BLaER1 (cell line): ENCODE measurements around the gene CTCFL.

Experiments used
- H3K27ac ChIP-seq: shearing (Covaris generic); formaldehyde crosslinking; 2 replicates; pipeline ENCODE4 v1.8.1; 2022
- H3K27me3 ChIP-seq: shearing (Covaris generic); formaldehyde crosslinking; 2 replicates; pipeline ENCODE4 v1.8.1; 2022
- H3K36me3 ChIP-seq: shearing (Covaris generic); formaldehyde crosslinking; 2 replicates; pipeline ENCODE4 v1.8.1; 2022
- H3K4me1 ChIP-seq: shearing (Covaris generic); formaldehyde crosslinking; 2 replicates; pipeline ENCODE4 v1.8.1; 2022
- H3K4me2 ChIP-seq: shearing (Covaris generic); formaldehyde crosslinking; 2 replicates; pipeline ENCODE4 v1.8.1; 2022
- H3K4me3 ChIP-seq: shearing (Covaris generic); formaldehyde crosslinking; 2 replicates; pipeline ENCODE4 v1.8.1; 2022
- H3K9ac ChIP-seq: shearing (Covaris generic); formaldehyde crosslinking; 2 replicates; pipeline ENCODE4 v1.8.1; 2022
- H3K9me3 ChIP-seq: shearing (Covaris generic); formaldehyde crosslinking; 2 replicates; pipeline ENCODE4 v1.8.1; 2022
- H4K20me1 ChIP-seq: shearing (Covaris generic); formaldehyde crosslinking; 2 replicates; pipeline ENCODE4 v1.8.1; 2022
- Cebpa-rat ChIP-seq: shearing (Covaris generic); IDR thresholded peaks from 2 replicates; pipeline ENCODE4 v1.8.1; 2022

Gene CTCFL

DNA sequence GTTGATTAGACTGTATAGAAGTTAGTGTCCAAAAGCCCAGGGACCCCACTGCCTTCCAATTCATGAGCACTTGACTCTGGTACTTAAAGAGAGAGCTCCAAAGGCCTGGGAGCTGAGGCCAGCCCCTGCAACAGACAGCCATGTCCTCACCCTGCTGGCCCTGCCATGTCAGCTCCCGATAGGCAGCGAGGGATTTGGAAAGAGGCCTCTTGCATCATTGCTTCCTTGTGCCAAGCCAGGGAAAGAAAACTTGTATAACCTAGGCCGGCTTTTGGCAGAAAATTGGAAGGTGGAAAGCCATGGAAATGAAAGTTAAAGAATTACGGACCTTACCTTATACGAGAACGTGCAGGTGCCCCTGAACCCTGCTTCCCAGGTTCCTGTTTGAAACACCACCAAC is 27.5 kb upstream of the CTCFL start:
- Histone ChIP-seq H3K27me3 (no peaks in the 10 kb centered on the region), H3K9me3 (no peaks in the 10 kb centered on the region), H3K4me3 (no peak overlapping the region), H3K4me1 (no peaks in the 10 kb centered on the region), H4K20me1 (no peaks in the 10 kb centered on the region), H3K9ac (no peak overlapping the region), H3K36me3 (no peaks in the 10 kb centered on the region), H3K27ac (no peak overlapping the region), H3K4me2 (no peak overlapping the region)
- no peak for TF ChIP-seq Cebpa-rat

DNA sequence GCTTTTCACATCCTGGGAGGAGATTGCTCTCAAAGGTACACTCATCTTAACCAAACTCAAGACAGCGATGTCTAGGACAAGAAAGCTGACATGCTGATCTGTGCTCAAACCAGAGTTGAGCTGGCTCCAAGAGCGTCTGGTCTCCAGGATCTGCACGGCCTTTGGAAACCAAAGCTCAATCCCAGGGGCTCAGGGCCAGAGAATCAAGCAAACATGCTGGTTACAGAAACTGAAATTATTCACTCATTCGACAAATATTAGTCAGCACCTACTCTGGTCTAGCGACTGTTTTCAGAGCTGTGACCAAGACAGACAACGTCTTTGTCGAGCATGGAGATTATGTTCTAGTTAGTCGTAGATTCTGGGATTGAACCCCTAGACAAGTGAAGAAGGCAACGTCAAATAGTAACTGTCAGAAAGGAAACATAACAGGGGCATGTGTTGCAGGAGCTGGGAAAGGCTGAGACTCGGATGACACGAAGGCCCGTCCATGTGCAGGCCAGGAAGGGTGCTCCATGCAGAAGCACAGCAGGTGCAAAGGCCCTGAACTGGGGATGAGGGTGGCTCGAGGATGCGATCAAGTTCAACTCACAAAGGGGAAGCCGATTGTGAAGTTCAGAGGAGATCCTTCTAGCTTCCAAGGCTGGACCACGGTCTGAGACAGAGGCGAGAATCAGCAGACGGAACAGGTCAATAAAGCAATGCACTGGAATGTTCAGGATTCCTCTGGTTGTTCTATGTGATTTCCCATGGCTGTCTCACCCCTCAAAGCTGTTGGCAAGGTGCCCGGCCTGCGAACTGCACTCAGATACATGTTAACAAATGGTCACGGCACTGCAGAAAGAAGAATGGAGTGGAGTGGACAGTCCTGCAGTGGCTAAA is 23.5 kb upstream of the CTCFL start:
- Histone ChIP-seq H3K27me3 (no peaks in the 10 kb centered on the region), H3K4me3 (no peak overlapping the region), H3K9ac (no peak overlapping the region), H3K36me3 (no peaks in the 10 kb centered on the region), H3K4me1 (no peaks in the 10 kb centered on the region), H3K27ac (no peak overlapping the region), H3K9me3 (no peaks in the 10 kb centered on the region), H4K20me1 (no peaks in the 10 kb centered on the region), H3K4me2 (no peak overlapping the region)
- no peak for TF ChIP-seq Cebpa-rat

DNA sequence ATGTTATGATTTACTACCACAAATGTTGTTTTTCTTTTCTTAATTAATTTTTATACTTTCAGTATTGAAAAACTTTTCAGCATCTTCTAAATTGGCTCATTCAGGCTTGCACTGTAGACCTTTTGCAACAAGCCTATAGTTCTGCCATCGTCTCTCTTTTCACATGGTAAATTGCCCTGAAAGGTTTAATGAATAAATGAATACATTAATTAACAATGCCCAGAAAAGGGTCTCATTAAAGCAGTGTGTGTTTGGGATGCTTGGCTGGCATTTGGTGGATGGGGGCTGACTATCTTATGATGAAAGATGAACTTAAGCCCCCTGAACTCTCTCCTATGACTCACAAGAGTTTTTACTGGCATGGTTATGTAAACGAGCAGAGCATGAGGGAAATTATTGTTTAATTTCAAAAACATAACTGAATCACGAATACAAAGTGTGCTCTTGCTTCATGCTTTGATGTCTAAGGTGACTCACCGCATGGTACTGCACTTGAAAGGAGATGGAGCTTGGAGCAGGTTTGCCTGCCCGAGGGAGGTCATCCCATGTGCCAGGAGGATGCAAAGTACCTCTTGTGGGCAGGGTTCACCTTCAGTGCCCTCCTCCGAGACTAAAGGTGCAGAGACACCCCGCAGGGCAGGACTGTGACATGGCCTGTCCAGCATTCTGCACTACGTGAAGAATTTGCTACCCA is 22.2 kb upstream of the CTCFL start:
- TF ChIP-seq Cebpa-rat = no peak
- Histone ChIP-seq H3K4me3 (no peak overlapping the region), H3K27ac (no peak overlapping the region), H3K27me3 (no peaks in the 10 kb centered on the region), H3K9me3 (no peaks in the 10 kb centered on the region), H3K4me2 (no peak overlapping the region), H3K9ac (no peak overlapping the region), H4K20me1 (no peaks in the 10 kb centered on the region), H3K36me3 (no peaks in the 10 kb centered on the region), H3K4me1 (no peaks in the 10 kb centered on the region)

DNA sequence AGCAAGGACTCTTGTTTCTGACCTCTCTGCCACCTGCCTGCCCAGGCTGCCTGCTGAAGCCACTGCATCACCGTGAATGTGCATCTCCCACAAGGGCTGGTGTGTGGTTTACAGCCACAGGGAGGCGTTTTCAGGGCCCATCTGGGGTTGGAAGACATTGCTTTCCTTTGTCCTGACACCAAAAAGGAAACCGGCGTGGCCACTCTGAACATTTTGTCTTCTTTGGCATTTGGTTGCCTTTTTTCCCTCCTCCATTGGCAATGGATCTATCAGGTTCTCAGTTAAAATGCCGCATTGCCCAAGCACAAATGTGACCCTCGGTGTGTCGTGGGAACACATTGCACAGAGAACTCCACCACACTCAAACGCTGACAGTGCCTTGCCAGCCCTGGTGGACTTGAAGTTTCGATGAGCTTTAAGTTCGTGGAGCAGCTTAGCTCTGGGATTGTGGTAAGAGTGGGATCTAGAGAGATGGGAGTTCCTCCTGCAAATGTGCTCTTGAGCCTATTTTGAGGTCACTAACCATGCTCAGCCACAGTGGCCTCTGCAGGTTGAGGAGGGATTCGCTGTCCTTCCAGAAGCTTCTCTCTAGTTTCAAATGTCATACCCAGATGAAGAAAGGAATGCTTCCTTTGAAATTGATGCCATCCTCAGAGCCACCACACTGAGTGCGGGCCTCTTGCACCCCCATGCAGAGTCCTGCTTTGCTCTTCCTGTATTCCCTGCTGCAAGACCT is 21.2 kb upstream of the CTCFL start:
- Histone ChIP-seq H3K4me2 (no peak overlapping the region), H3K9ac (no peak overlapping the region), H3K27ac (no peak overlapping the region), H3K4me3 (no peak overlapping the region), H3K9me3 (no peaks in the 10 kb centered on the region), H4K20me1 (no peaks in the 10 kb centered on the region), H3K4me1 (no peaks in the 10 kb centered on the region), H3K36me3 (no peaks in the 10 kb centered on the region), H3K27me3 (no peaks in the 10 kb centered on the region)
- no peak for TF ChIP-seq Cebpa-rat

DNA sequence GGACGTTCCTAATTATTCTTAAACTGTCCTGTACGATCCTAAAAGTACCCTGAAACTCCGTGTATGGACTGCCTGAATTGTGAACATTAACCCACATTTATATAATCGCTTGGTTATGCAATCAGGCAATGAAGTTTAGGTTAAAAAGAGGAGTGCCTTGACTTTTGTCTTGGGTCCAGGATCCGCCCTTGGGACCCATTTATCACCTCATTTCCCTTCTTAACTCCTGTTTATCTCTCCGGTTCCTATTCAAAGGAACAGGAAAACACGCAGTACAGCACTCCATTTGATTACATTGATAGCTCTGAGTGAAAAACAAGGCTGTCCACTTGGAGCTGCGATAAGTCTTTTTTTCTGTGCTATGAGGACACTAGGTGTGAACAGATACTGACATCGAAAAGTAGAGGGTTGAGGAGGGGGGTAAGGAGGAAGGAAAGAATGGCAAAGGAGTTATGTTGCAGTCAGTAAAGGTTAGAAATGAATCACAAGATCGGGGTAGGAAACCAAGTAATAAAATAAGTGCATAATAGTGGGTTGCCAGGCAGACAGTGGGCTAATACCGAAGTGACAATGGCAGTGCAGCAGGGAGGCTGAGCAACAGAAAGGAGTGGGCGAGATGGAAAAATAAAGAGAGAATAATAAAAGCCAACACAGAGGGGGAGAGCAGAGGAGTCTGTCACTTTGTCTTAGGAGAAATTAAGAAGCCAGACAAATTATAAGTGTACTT is 20.1 kb upstream of the CTCFL start:
- H3K27ac ChIP-seq = no peak overlapping the region
- no peaks in the 10 kb centered on the region for H3K4me1 ChIP-seq
- H3K4me2 ChIP-seq = no peak overlapping the region
- no peaks in the 10 kb centered on the region for H3K9me3 ChIP-seq
- H3K36me3 ChIP-seq = no peaks in the 10 kb centered on the region
- no peak overlapping the region for H3K9ac ChIP-seq
- no peak for TF ChIP-seq Cebpa-rat
- no peaks in the 10 kb centered on the region for H4K20me1 ChIP-seq
- no peaks in the 10 kb centered on the region for H3K27me3 ChIP-seq
- H3K4me3 ChIP-seq = no peak overlapping the region

DNA sequence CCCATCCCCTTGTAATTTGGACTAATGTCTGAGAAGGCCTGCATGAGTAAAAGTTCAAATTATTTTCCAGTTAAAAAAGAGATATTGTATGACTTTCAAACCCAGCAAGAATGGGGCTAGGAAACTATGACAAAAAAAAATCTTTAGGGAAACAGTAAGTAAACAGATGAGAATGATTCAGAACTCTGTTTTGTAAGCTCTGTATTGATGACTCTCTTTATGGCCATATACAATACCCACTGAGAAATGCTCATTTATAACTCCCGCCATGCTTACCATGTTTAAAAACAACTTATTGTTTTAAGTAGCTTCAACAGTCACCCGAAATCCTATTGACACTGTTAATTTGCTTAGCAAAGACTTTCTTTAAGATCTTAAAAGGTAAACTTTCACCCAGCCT is 18.8 kb upstream of the CTCFL start:
- TF ChIP-seq Cebpa-rat = no peak
- no peak overlapping the region for H3K27ac ChIP-seq

DNA sequence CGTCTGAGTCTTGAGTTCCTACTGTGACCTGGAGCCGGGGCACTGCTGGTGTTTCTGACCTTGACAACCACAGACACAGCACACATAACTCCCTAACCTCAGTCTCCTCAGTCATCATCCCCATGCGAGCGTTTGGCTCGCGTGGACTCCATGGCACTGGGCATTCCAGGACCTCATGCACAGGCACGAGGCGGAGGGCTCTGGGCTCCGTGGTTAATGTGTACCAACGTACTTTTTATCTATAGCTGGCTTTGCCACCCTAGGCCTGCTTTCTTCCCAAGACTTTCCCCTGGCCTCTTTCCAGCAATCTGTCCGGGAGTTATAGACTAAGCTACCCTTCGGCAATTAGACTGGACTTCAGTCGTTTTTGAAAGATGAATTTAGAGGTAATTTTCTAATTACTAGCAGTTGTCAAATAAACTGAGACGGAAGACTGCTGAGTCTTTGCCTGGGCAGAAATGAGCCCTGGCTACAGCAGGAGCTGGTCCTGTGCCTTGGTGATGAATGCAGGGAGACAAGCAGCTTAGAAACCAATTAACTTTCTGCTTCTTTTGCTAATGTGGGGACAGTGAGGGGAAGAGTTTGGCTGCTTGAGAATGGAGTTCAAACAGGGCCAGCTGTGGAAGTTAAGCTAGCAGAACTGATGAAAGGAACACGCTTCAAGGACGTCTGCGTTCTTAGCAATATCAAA is 16.1 kb upstream of the CTCFL start:
- no peak overlapping the region for H3K9ac ChIP-seq
- H3K27me3 ChIP-seq = no peaks in the 10 kb centered on the region
- no peak overlapping the region for H3K4me3 ChIP-seq
- no peaks in the 10 kb centered on the region for H3K36me3 ChIP-seq
- no peaks in the 10 kb centered on the region for H4K20me1 ChIP-seq
- no peaks in the 10 kb centered on the region for H3K4me1 ChIP-seq
- TF ChIP-seq Cebpa-rat = no peak
- no peak overlapping the region for H3K27ac ChIP-seq
- no peak overlapping the region for H3K4me2 ChIP-seq
- H3K9me3 ChIP-seq = no peaks in the 10 kb centered on the region

More for the DNA sequence above, 18.8 kb upstream of the CTCFL start:
- Histone ChIP-seq H3K4me3 (no peak overlapping the region), H3K9ac (no peak overlapping the region), H3K4me2 (no peak overlapping the region), H3K9me3 (no peaks in the 10 kb centered on the region), H3K36me3 (no peaks in the 10 kb centered on the region), H4K20me1 (no peaks in the 10 kb centered on the region), H3K4me1 (no peaks in the 10 kb centered on the region), H3K27me3 (no peaks in the 10 kb centered on the region)

DNA sequence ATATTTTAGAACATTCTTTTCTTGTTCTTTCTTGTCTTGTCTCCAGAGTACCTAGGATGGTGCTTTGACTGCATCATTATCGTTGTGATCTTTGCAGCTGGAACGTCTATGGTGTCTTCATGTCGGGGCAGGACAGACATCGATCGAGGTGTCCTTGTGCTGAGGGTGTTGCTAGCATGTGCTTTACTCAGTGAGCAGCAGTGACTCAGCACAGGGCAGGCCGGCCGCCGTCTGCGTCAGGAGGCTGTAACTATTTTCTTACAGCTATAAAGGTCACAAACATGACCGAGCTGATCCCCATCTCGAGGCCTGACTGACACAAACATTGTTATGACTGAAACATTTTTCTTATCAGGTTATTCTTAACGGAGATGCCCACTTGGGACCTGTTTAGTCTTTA is 14.9 kb upstream of the CTCFL start:
- Histone ChIP-seq H3K9me3 (no peaks in the 10 kb centered on the region), H3K4me2 (no peak overlapping the region), H3K9ac (no peak overlapping the region), H3K27me3 (no peaks in the 10 kb centered on the region), H3K36me3 (no peaks in the 10 kb centered on the region), H3K4me3 (no peak overlapping the region), H4K20me1 (no peaks in the 10 kb centered on the region), H3K27ac (no peak overlapping the region), H3K4me1 (no peaks in the 10 kb centered on the region)
- no peak for TF ChIP-seq Cebpa-rat

DNA sequence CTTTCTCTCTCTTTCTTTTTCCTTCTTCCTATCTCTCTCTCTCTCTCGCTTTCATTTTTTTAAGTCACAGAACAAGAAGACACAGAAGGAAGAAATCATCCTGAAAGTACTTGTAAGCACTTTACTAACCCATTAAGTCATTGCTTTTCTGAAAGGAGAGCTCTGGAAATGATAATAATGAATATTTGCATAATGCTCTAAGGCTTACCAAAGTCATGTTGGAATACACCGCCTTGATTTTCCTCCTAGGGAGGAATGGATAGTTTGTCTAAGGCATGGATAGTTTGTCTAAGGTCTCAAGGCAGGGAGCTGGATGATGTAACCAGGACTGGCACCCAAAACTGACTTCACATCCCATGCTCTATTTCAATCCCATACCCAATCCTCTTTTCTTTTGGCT is 12.9 kb upstream of the CTCFL start:
- no peaks in the 10 kb centered on the region for H3K9me3 ChIP-seq

More for the DNA sequence above, 12.9 kb upstream of the CTCFL start:
- H3K36me3 ChIP-seq = no peaks in the 10 kb centered on the region
- H3K27me3 ChIP-seq = no peaks in the 10 kb centered on the region
- H3K27ac ChIP-seq = no peak overlapping the region
- H3K4me1 ChIP-seq = no peaks in the 10 kb centered on the region
- TF ChIP-seq Cebpa-rat = no peak
- no peaks in the 10 kb centered on the region for H4K20me1 ChIP-seq
- H3K4me2 ChIP-seq = no peak overlapping the region
- no peak overlapping the region for H3K4me3 ChIP-seq
- H3K9ac ChIP-seq = no peak overlapping the region
